Effector CD4-positive, alpha-beta T cell (primary cell): ENCODE measurements around the gene CARD10.

Experiments
- DNase-seq: peaks from one replicate; pipeline ENCODE4 v3.0.0-alpha.2; 2020

Gene CARD10

GRCh38 chr22:37460684-37461083 lies 58.5 kb downstream of the CARD10 start:
- no peak for DNase-seq

- DNase-seq: no peak
These were observed 60.0 kb downstream of the CARD10 start for GRCh38 chr22:37459206-37459605.

- DNase-seq: peak; percentile 79
These were observed 61.9 kb downstream of the CARD10 start for GRCh38 chr22:37457093-37457893.

- no peak for DNase-seq
These were observed 62.9 kb downstream of the CARD10 start for GRCh38 chr22:37456346-37456745.

GRCh38 chr22:37455896-37456295 lies 63.3 kb downstream of the CARD10 start:
- DNase-seq: no peak

GRCh38 chr22:37454857-37455686 lies 64.1 kb downstream of the CARD10 start:
- DNase-seq: no peak

GRCh38 chr22:37453696-37454095 lies 65.5 kb downstream of the CARD10 start:
- no peak for DNase-seq

- DNase-seq: no peak
These were observed 68.0 kb downstream of the CARD10 start for GRCh38 chr22:37451218-37451617.

- DNase-seq: no peak
These were observed 69.7 kb downstream of the CARD10 start for GRCh38 chr22:37449331-37450001.

- no peak for DNase-seq
These were observed 70.6 kb downstream of the CARD10 start for GRCh38 chr22:37448516-37449127.

- DNase-seq: no peak
These were observed 73.7 kb downstream of the CARD10 start for GRCh38 chr22:37445501-37445900.

GRCh38 chr22:37443977-37444376 lies 75.2 kb downstream of the CARD10 start:
- no peak for DNase-seq

GRCh38 chr22:37443086-37443485 lies 76.1 kb downstream of the CARD10 start:
- DNase-seq: no peak

- no peak for DNase-seq
These were observed 76.7 kb downstream of the CARD10 start for GRCh38 chr22:37442537-37442936.

GRCh38 chr22:37442135-37442534 lies 77.1 kb downstream of the CARD10 start:
- DNase-seq: no peak

GRCh38 chr22:37440875-37441274 lies 78.3 kb downstream of the CARD10 start:
- DNase-seq: no peak
